ENCODE measurements around the gene NSD1.

NSD1 gene

DNA sequence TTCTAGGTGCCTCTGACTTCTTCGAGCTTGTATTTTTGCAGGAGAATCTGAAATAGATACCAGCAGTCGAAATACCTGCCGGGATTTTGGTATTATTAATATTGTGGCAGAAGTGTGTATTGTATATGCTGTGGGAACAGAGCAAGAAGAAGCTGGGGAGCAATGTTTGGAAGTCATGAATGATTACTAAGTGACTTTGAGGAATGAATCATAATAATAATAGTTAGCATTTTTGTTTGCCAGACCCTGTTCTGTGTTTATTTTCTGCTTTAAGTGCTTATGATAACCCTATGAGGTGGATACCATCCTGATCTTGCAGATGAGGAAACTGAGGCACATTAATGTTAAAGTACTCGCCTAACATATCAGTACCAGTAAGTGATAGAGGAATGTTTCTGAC lies 137.5 kb downstream of the NSD1 start:
- H3K4me1 Mint-ChIP-seq, result peaks cover 11% of the 10 kb centered on the region
- DNase-seq (ENCODE audit: low spot score in 2 of 2) (no peak), ATAC-seq (replicated peaks; ENCODE audit: extremely low read depth, poor library complexity, severe bottlenecking) (no peak)
- H3K36me3 Mint-ChIP-seq (ENCODE audit: insufficient read depth), result peaks cover 61% of the 10 kb centered on the region
- H3K4me3 Mint-ChIP-seq, result no peak overlapping the region
- H3K27me3 Mint-ChIP-seq, result no peaks in the 10 kb centered on the region
- no peak overlapping the region for H3K27ac Mint-ChIP-seq (ENCODE audit: low read depth)
- no peaks in the 10 kb centered on the region for H3K9me3 Mint-ChIP-seq

DNA sequence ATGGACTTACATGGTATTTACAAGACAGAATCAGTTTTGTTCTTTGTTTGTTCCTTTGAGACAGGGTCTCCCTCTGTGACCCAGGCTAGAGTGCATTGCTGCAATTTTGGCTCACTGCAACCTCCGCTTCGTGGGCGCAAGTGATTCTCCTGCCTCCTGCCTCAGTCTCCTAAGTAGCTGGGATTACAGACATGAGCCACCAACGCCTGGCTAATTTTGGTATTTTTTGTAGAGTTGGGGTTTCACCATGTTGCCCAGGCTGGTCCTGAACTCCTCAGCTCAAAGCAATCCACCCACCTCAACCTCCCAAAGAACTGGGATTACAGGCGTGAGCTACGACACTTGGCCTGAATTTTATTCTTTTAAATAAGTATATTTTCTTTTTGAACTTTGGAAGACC lies 142.3 kb downstream of the NSD1 start:
- DNase-seq (ENCODE audit: low spot score in 2 of 2), result no peak
- H3K27me3 Mint-ChIP-seq, result no peaks in the 10 kb centered on the region
- H3K27ac Mint-ChIP-seq (ENCODE audit: low read depth), result no peak overlapping the region
- no peak overlapping the region for H3K4me3 Mint-ChIP-seq
- no peaks in the 10 kb centered on the region for H3K9me3 Mint-ChIP-seq
- peaks cover 65% of the 10 kb centered on the region for H3K36me3 Mint-ChIP-seq (ENCODE audit: insufficient read depth)
- peaks cover 5% of the 10 kb centered on the region for H3K4me1 Mint-ChIP-seq
- ATAC-seq (replicated peaks; ENCODE audit: extremely low read depth, poor library complexity, severe bottlenecking), result no peak

DNA sequence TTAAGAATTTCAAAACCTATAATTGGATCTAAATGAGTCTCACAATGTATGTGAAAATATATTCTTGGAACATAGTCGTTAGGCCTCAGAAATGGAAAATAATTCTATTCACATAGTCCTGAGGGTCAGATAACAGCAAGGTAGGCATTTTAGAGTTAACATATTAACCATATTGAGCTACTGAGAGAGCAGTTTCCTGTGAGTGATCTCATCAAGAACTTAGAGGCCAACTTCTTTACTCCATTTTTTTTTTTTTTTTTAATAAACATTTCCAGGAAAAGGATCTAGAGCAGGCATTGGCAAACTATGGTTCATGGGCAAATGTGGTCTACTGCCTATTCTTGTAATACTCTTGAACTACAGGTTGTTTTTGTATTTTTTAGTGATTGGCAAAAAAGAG lies 143.3 kb downstream of the NSD1 start:
- no peak for DNase-seq (ENCODE audit: low spot score in 2 of 2)
- H3K4me3 Mint-ChIP-seq, result no peak overlapping the region
- no peak overlapping the region for H3K27ac Mint-ChIP-seq (ENCODE audit: low read depth)
- no peaks in the 10 kb centered on the region for H3K9me3 Mint-ChIP-seq
- peaks cover 68% of the 10 kb centered on the region for H3K36me3 Mint-ChIP-seq (ENCODE audit: insufficient read depth)
- H3K4me1 Mint-ChIP-seq, result peaks cover 5% of the 10 kb centered on the region
- no peaks in the 10 kb centered on the region for H3K27me3 Mint-ChIP-seq
- ATAC-seq (replicated peaks; ENCODE audit: extremely low read depth, poor library complexity, severe bottlenecking), result no peak

DNA sequence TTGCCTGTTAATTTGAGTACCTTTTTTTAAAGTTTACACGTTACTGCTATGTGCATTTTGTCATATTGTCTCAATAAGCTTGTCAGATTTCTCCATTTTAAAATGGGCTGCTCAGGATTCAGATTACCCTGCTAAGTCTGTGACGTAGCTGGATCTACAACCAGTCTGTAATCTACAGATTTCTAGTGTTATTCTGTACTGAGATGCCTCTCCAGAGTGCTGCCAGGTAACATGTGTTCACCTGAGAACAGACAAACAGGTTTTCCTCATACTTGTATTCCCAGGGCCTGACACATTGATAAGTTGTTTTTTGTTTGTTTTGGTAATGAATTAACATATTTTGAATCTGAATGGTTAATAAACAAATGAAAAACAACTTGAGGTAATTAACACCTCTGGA lies 154.6 kb downstream of the NSD1 start:
- no peaks in the 10 kb centered on the region for H3K27me3 Mint-ChIP-seq
- H3K36me3 Mint-ChIP-seq (ENCODE audit: insufficient read depth), result peaks cover 65% of the 10 kb centered on the region
- H3K4me3 Mint-ChIP-seq, result no peak overlapping the region
- H3K4me1 Mint-ChIP-seq, result no peaks in the 10 kb centered on the region
- DNase-seq (ENCODE audit: low spot score in 2 of 2) (no peak), ATAC-seq (replicated peaks; ENCODE audit: extremely low read depth, poor library complexity, severe bottlenecking) (no peak)
- H3K9me3 Mint-ChIP-seq, result no peaks in the 10 kb centered on the region
- H3K27ac Mint-ChIP-seq (ENCODE audit: low read depth), result no peak overlapping the region

DNA sequence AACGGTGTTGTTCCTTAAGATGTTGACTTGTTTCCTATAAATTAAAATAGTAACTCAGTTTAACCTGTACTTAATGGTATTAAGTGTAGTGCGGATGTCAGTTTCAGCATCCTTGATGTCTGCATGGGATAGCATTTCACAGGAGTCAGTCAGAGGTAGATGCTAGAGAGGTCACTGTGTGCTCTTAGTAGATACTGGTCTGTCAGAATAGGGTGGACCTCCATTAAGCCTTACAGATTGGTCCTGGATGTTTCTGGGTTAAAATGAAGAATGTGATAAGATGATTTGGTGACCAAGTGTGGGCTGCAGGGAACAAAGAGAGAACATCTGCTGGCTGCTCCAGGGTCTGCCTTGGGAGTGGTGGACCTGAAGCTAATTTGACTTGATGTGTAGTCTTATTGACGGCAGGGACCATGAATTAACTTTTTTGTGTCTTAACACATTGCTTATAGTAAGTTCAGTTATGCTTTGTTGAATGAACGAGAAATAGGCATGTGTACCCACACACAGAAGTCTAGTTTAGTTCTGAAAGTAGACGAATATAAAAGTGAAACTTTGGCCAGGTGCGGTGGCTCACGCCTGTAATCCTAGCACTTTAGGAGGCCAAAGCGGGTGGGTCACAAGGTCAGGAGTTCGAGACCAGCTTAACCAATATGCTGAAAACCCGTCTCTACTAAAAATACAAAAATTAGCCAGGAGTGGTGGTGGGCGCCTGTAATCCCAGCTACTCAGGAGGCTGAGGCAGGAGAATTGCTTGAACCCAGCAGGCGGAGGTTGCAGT lies 157.4 kb downstream of the NSD1 start:
- DNase-seq (ENCODE audit: low spot score in 2 of 2) (no peak), ATAC-seq (replicated peaks; ENCODE audit: extremely low read depth, poor library complexity, severe bottlenecking) (no peak)
- Mint-ChIP-seq H3K36me3 (ENCODE audit: insufficient read depth) (peaks cover 58% of the 10 kb centered on the region), H3K4me3 (no peak overlapping the region), H3K27ac (ENCODE audit: low read depth) (no peak overlapping the region), H3K27me3 (no peaks in the 10 kb centered on the region), H3K4me1 (peaks cover 9% of the 10 kb centered on the region), H3K9me3 (no peaks in the 10 kb centered on the region)

DNA sequence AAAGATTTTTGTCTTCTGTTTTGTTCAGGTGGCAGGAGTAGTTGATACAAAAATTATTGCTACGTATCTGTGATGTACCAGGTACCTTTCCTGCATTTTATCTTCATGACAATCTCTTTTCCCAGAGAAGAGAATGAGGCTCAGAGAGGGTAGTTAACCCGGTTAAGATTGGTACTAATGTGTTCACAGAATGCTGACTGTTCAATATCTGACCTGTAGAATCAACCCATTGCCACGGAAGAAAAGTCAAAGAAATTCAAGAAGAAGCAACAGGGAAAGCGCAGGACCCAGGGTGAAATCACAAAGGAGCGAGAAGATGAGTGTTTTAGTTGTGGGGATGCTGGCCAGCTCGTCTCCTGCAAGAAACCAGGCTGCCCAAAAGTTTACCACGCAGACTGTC lies 158.2 kb downstream of the NSD1 start:
- Mint-ChIP-seq H3K36me3 (ENCODE audit: insufficient read depth) (peaks cover 53% of the 10 kb centered on the region), H3K4me3 (no peak overlapping the region), H3K27ac (ENCODE audit: low read depth) (no peak overlapping the region), H3K9me3 (no peaks in the 10 kb centered on the region), H3K4me1 (peaks cover 16% of the 10 kb centered on the region), H3K27me3 (no peaks in the 10 kb centered on the region)
- no peak for DNase-seq (ENCODE audit: low spot score in 2 of 2)
- no peak for ATAC-seq (replicated peaks; ENCODE audit: extremely low read depth, poor library complexity, severe bottlenecking)

DNA sequence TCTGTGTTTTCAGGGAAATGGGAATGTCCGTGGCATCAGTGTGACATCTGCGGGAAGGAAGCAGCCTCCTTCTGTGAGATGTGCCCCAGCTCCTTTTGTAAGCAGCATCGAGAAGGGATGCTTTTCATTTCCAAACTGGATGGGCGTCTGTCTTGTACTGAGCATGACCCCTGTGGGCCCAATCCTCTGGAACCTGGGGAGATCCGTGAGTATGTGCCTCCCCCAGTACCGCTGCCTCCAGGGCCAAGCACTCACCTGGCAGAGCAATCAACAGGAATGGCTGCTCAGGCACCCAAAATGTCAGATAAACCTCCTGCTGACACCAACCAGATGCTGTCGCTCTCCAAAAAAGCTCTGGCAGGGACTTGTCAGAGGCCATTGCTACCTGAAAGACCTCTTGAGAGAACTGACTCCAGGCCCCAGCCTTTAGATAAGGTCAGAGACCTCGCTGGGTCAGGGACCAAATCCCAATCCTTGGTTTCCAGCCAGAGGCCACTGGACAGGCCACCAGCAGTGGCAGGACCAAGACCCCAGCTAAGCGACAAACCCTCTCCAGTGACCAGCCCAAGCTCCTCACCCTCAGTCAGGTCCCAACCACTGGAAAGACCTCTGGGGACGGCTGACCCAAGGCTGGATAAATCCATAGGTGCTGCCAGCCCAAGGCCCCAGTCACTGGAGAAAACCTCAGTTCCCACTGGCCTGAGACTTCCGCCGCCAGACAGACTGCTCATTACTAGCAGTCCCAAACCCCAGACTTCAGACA lies 160.4 kb downstream of the NSD1 start:
- peaks cover 44% of the 10 kb centered on the region for H3K36me3 Mint-ChIP-seq (ENCODE audit: insufficient read depth)
- H3K27ac Mint-ChIP-seq (ENCODE audit: low read depth), result no peak overlapping the region
- no peaks in the 10 kb centered on the region for H3K27me3 Mint-ChIP-seq
- H3K4me3 Mint-ChIP-seq, result no peak overlapping the region
- peaks cover 26% of the 10 kb centered on the region for H3K4me1 Mint-ChIP-seq
- DNase-seq (ENCODE audit: low spot score in 2 of 2), result no peak
- no peaks in the 10 kb centered on the region for H3K9me3 Mint-ChIP-seq
- ATAC-seq (replicated peaks; ENCODE audit: extremely low read depth, poor library complexity, severe bottlenecking), result no peak

GRCh38 chr5:177294632-177295031 lies 161.1 kb downstream of the NSD1 start:
- no peak for DNase-seq (ENCODE audit: low spot score in 2 of 2)
- Mint-ChIP-seq H3K27me3 (no peaks in the 10 kb centered on the region), H3K27ac (ENCODE audit: low read depth) (no peak overlapping the region), H3K4me3 (no peak overlapping the region), H3K36me3 (ENCODE audit: insufficient read depth) (peaks cover 40% of the 10 kb centered on the region), H3K4me1 (peaks cover 32% of the 10 kb centered on the region), H3K9me3 (no peaks in the 10 kb centered on the region)
- ATAC-seq (replicated peaks; ENCODE audit: extremely low read depth, poor library complexity, severe bottlenecking), result no peak

- Mint-ChIP-seq H3K27me3 (no peaks in the 10 kb centered on the region), H3K27ac (ENCODE audit: low read depth) (peak overlapping the region; percentile 59), H3K4me3 (peak overlapping the region; percentile 9), H3K9me3 (no peaks in the 10 kb centered on the region), H3K36me3 (ENCODE audit: insufficient read depth) (peaks cover 37% of the 10 kb centered on the region), H3K4me1 (peaks cover 45% of the 10 kb centered on the region)
- ATAC-seq (replicated peaks; ENCODE audit: extremely low read depth, poor library complexity, severe bottlenecking) (no peak), DNase-seq (ENCODE audit: low spot score in 2 of 2) (no peak)
Observed at GRCh38 chr5:177295924-177296323, 162.4 kb downstream of the NSD1 start.

GRCh38 chr5:177296581-177296980 lies 163.0 kb downstream of the NSD1 start:
- DNase-seq (ENCODE audit: low spot score in 2 of 2) (no peak), ATAC-seq (replicated peaks; ENCODE audit: extremely low read depth, poor library complexity, severe bottlenecking) (no peak)
- peak overlapping the region; percentile 61 for H3K27ac Mint-ChIP-seq (ENCODE audit: low read depth)
- H3K4me1 Mint-ChIP-seq, result peaks cover 50% of the 10 kb centered on the region
- H3K9me3 Mint-ChIP-seq, result no peaks in the 10 kb centered on the region
- peaks cover 35% of the 10 kb centered on the region for H3K36me3 Mint-ChIP-seq (ENCODE audit: insufficient read depth)
- H3K4me3 Mint-ChIP-seq, result peak overlapping the region; percentile 6
- H3K27me3 Mint-ChIP-seq, result no peaks in the 10 kb centered on the region

- Mint-ChIP-seq H3K9me3 (no peaks in the 10 kb centered on the region), H3K4me1 (peaks cover 63% of the 10 kb centered on the region), H3K4me3 (no peak overlapping the region), H3K27ac (ENCODE audit: low read depth) (no peak overlapping the region), H3K27me3 (no peaks in the 10 kb centered on the region), H3K36me3 (ENCODE audit: insufficient read depth) (peaks cover 27% of the 10 kb centered on the region)
- ATAC-seq (replicated peaks; ENCODE audit: extremely low read depth, poor library complexity, severe bottlenecking) (no peak), DNase-seq (ENCODE audit: low spot score in 2 of 2) (no peak)
Observed at GRCh38 chr5:177297922-177298321, 164.3 kb downstream of the NSD1 start.

- Mint-ChIP-seq H3K27ac (ENCODE audit: low read depth) (peak overlapping the region; percentile 91), H3K9me3 (no peaks in the 10 kb centered on the region), H3K4me1 (peaks cover 76% of the 10 kb centered on the region), H3K4me3 (peak overlapping the region; percentile 73), H3K27me3 (no peaks in the 10 kb centered on the region), H3K36me3 (ENCODE audit: insufficient read depth) (peaks cover 26% of the 10 kb centered on the region)
- ATAC-seq (replicated peaks; ENCODE audit: extremely low read depth, poor library complexity, severe bottlenecking) (no peak), DNase-seq (ENCODE audit: low spot score in 2 of 2) (no peak)
Observed at GRCh38 chr5:177299697-177300096, 166.1 kb downstream of the NSD1 start.
